OCI-LY1 (cell line): ENCODE data around the gene CH25H.

Experiments
- EZH2 ChIP-seq: fragments of 200-600 bp; sonication (generic), shearing (Covaris generic); IDR thresholded peaks from 2 replicates; pipeline ENCODE4 v1.8.0; 2017; ENCODE audit warnings: borderline replicate concordance, mixed run types, mild to moderate bottlenecking, antibody characterized with exemption, low read length, moderate library complexity, mixed read lengths
- TF ChIP-seq, protein P1 (sequence below): fragments of 200-600 bp; sonication (generic), shearing (Covaris generic); IDR thresholded peaks from 2 replicates; pipeline ENCODE4 v1.5.1; 2017; ENCODE audit warnings: mild to moderate bottlenecking, antibody characterized with exemption, low read length, moderate library complexity, mixed read lengths

DNA sequence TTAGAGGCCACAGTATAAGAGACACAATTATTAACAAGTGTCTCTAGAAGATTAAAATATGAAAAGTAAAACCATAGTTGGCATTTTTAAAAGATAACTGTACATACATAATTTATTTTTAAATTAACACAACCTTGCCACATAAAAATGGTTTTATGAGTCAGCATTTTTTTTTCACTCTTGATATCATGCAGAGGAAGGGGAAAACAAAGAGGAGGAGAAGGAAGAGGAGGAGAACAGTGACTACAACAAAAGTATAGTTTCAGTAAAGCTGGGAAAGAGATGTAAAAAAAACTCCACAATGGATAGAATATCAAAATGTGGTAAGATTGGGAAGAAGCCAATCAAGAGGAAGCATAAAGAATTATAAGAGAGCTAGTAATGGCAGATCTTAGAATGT lies 34.0 kb downstream of the CH25H start:
- TF ChIP-seq, protein P1, sequence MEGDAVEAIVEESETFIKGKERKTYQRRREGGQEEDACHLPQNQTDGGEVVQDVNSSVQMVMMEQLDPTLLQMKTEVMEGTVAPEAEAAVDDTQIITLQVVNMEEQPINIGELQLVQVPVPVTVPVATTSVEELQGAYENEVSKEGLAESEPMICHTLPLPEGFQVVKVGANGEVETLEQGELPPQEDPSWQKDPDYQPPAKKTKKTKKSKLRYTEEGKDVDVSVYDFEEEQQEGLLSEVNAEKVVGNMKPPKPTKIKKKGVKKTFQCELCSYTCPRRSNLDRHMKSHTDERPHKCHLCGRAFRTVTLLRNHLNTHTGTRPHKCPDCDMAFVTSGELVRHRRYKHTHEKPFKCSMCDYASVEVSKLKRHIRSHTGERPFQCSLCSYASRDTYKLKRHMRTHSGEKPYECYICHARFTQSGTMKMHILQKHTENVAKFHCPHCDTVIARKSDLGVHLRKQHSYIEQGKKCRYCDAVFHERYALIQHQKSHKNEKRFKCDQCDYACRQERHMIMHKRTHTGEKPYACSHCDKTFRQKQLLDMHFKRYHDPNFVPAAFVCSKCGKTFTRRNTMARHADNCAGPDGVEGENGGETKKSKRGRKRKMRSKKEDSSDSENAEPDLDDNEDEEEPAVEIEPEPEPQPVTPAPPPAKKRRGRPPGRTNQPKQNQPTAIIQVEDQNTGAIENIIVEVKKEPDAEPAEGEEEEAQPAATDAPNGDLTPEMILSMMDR: no peak
- no peak for TF ChIP-seq EZH2
